ENCODE data around the gene TBCD.

GRCh38 chr17:82753201-82753464 is 1.3 kb downstream of the TBCD start:
- no peak for TF ChIP-seq CTCF (IDR thresholded peaks at IDR 0.05; ENCODE audit: poor library complexity, severe bottlenecking)
- TF ChIP-seq POLR2AphosphoS5 (IDR thresholded peaks at IDR 0.05): no peak
- TF ChIP-seq REST (IDR thresholded peaks at IDR 0.05; ENCODE audit: borderline replicate concordance): no peak
- no peak for TF ChIP-seq MXI1 (conservative IDR thresholded peaks at IDR 0.05; ENCODE audit: poor library complexity, severe bottlenecking)
- no peak for TF ChIP-seq EZH2 (IDR thresholded peaks at IDR 0.05; ENCODE audit: borderline replicate concordance, insufficient read depth, low read length, poor library complexity, severe bottlenecking)

Measured in neural cell (in vitro differentiated cells).